HCT116 (cell line): ENCODE measurements around the gene FBXO5. TPM values are rescaled to one million over a fixed set of nuclear protein-coding genes. Genes with fewer than 3 reads are reported as not detected.
A peak's percentile ranks its signal among the peaks of the same experiment; 100 is the strongest.
"Not testable (repeated sequence)": the region's sequence is repeated elsewhere in the genome, so short reads cannot be mapped to it uniquely, and the experiment has no call there.

ENCODE experiments used
- ATAC-seq: fragments of 200-7000 bp; cut with Tn5 transposase; 2 replicates; pipeline ENCODE4 v1.9.1; 2020; ENCODE audit warnings: mild to moderate bottlenecking, moderate library complexity
- BruUV-seq: library from RNA; stranded (reverse); fragments of 400-500 nt; replicated peaks from 2 replicates; lab custom pipeline; 2021; lab: Mats Ljungman, UMichigan
- CTCF ChIA-PET: fragments of 300-600 bp; sonication (Branson Sonifier 250); formaldehyde crosslinking; loops from one replicate; lab custom pipeline; 2021; ENCODE audit warnings: antibody characterized with exemption; lab: Charles Lee
- POLR2A ChIA-PET: fragments of 300-600, 350-600 bp; sonication (Branson Sonifier 250); formaldehyde crosslinking; loops from one replicate; lab custom pipeline; 2021; ENCODE audit warnings: antibody characterized with exemption; lab: Charles Lee
- RAD21 ChIA-PET, 2 experiments: fragments of 300-600 bp; sonication (Branson Sonifier 250); formaldehyde crosslinking; loops; one replicate each; lab custom pipeline; 2023; ENCODE audit warnings: low total read pairs in 2 of 2; ENCODE audit not compliant: uncharacterized antibody in 2 of 2, unreplicated experiment in 2 of 2, low non-redundant PET in 1 of 2; lab: Charles Lee
- DNase-seq: peaks from one replicate; pipeline ENCODE4 v3.0.0-alpha.2; 2010; ENCODE audit warnings: low read depth, low spot score
- H2AFZ ChIP-seq: fragments of 200-600 bp; shearing (Covaris generic), sonication (generic); 2 replicates; pipeline ENCODE4 v1.6.1; 2017; ENCODE audit warnings: low read depth, mixed run types, mixed read lengths, antibody characterized with exemption, low read length; ENCODE audit not compliant: poor library complexity, severe bottlenecking
- H3K27ac ChIP-seq: 2 replicates; pipeline ENCODE4 v1.5.1; 2012; ENCODE audit warnings: low read depth, low read length
- H3K27me3 ChIP-seq: fragments of 200-600 bp; sonication (generic); 2 replicates; pipeline ENCODE4 v1.6.1; 2016; ENCODE audit warnings: mixed run types, low read length, mixed read lengths; ENCODE audit not compliant: insufficient read depth
- H3K36me3 ChIP-seq, 2 experiments: fragments of 200-500 bp in 1 of 2; fragments of 200-600 bp in 1 of 2; sonication (Bioruptor generic) in 1 of 2; sonication (generic) in 1 of 2; 2 replicates each; pipeline versions ENCODE4 v1.5.1 to v1.6.1; 2014 to 2016; ENCODE audit warnings: low read length in 2 of 2, inconsistent platforms in 1 of 2, mixed read lengths in 1 of 2, mixed run types in 1 of 2; ENCODE audit not compliant: insufficient read depth in 2 of 2, control insufficient read depth in 1 of 2
- H3K4me1 ChIP-seq, 2 experiments: fragments of 200-600 bp in 1 of 2; sonication (generic) in 1 of 2; 2 replicates each; pipeline versions ENCODE4 v1.5.1 to v1.6.1; 2012 to 2017; ENCODE audit warnings: low read length in 2 of 2, inconsistent platforms in 1 of 2, mild to moderate bottlenecking in 1 of 2, mixed read lengths in 1 of 2, mixed run types in 1 of 2, moderate library complexity in 1 of 2; ENCODE audit not compliant: insufficient read depth in 2 of 2, control insufficient read depth in 1 of 2
- H3K4me2 ChIP-seq: fragments of 200-600 bp; sonication (generic); 2 replicates; pipeline ENCODE4 v1.6.1; 2017; ENCODE audit warnings: mixed run types, low read length, mixed read lengths
- H3K4me3 ChIP-seq, 2 experiments: fragments of 200-600 bp in 1 of 2; sonication (generic) in 1 of 2; replicated peaks in 1 of 2; 2 replicates each; pipeline ENCODE4 v1.5.1; 2011 to 2016; ENCODE audit warnings: low read length in 2 of 2, control low read depth in 1 of 2, low read depth in 1 of 2, mild to moderate bottlenecking in 1 of 2, mixed read lengths in 1 of 2, mixed run types in 1 of 2
- H3K79me2 ChIP-seq: fragments of 200-600 bp; sonication (generic); 2 replicates; pipeline ENCODE4 v1.6.1; 2017; ENCODE audit warnings: mild to moderate bottlenecking, mixed run types, low read length, moderate library complexity, mixed read lengths; ENCODE audit not compliant: insufficient read depth
- H3K9ac ChIP-seq: fragments of 200-600 bp; sonication (generic); 2 replicates; pipeline ENCODE4 v1.6.1; 2016; ENCODE audit warnings: low read length, mixed read lengths
- H3K9me2 ChIP-seq: fragments of 200-600 bp; sonication (generic), shearing (Covaris generic); 2 replicates; pipeline ENCODE4 v1.6.1; 2017; ENCODE audit warnings: mixed run types, mild to moderate bottlenecking, moderate library complexity; ENCODE audit not compliant: insufficient read depth
- H3K9me3 ChIP-seq, 2 experiments: fragments of 200-500 bp in 1 of 2; fragments of 200-600 bp in 1 of 2; sonication (Bioruptor generic) in 1 of 2; sonication (generic) in 1 of 2; 2 replicates each; pipeline ENCODE4 v1.6.1; 2014 to 2017; ENCODE audit warnings: low read length in 2 of 2, mixed read lengths in 2 of 2, inconsistent platforms in 1 of 2, low read depth in 1 of 2, mild to moderate bottlenecking in 1 of 2, mixed run types in 1 of 2, moderate library complexity in 1 of 2; ENCODE audit not compliant: control insufficient read depth in 1 of 2, insufficient read depth in 1 of 2
- H4K20me1 ChIP-seq: fragments of 200-600 bp; sonication (generic), shearing (Covaris generic); 2 replicates; pipeline ENCODE4 v1.6.1; 2017; ENCODE audit warnings: mixed run types, mild to moderate bottlenecking, moderate library complexity; ENCODE audit not compliant: insufficient read depth
- CBX3 ChIP-seq: IDR thresholded peaks from 2 replicates; pipeline ENCODE4 v1.6.1; 2012; ENCODE audit warnings: low read depth
- CEBPB ChIP-seq: IDR thresholded peaks from 2 replicates; pipeline ENCODE4 v1.6.1; 2012; ENCODE audit warnings: low read depth
- CTCF ChIP-seq, 3 experiments: fragments of 200-600 bp in 1 of 3; sonication (generic) in 1 of 3; IDR thresholded peaks in 2 of 3; conservative IDR thresholded peaks in 1 of 3; 2 replicates each; pipeline ENCODE4 v1.5.1; 2012 to 2017; ENCODE audit warnings: low read depth in 2 of 3, low read length in 2 of 3, antibody characterized with exemption in 1 of 3, borderline replicate concordance in 1 of 3, control low read depth in 1 of 3, mild to moderate bottlenecking in 1 of 3, mixed read lengths in 1 of 3, mixed run types in 1 of 3, moderate library complexity in 1 of 3; ENCODE audit not compliant: insufficient read depth in 1 of 3
- EGR1 ChIP-seq: IDR thresholded peaks from 2 replicates; pipeline ENCODE4 v1.6.1; 2012; ENCODE audit warnings: low read depth
- ELF1 ChIP-seq: IDR thresholded peaks from 2 replicates; pipeline ENCODE4 v1.6.1; 2012; ENCODE audit warnings: low read depth, borderline replicate concordance
- EZH2 ChIP-seq: fragments of 200-600 bp; sonication (generic); IDR thresholded peaks from 2 replicates; pipeline ENCODE4 v1.6.1; 2017; ENCODE audit warnings: antibody characterized with exemption, mixed run types
- EZH2phosphoT487 ChIP-seq: fragments of 200-600 bp; IDR thresholded peaks from 2 replicates; pipeline ENCODE4 v1.6.1; 2018; ENCODE audit warnings: antibody characterized with exemption, borderline replicate concordance
- FOSL1 ChIP-seq: IDR thresholded peaks from 2 replicates; pipeline ENCODE4 v1.6.1; 2012; ENCODE audit warnings: low read depth
- RAD21 ChIP-seq: IDR thresholded peaks from 2 replicates; pipeline ENCODE4 v1.6.1; 2012; ENCODE audit warnings: low read depth, mild to moderate bottlenecking
- REST ChIP-seq: IDR thresholded peaks from 2 replicates; pipeline ENCODE4 v1.6.1; 2012; ENCODE audit warnings: low read depth
- SIN3A ChIP-seq: IDR thresholded peaks from 2 replicates; pipeline ENCODE4 v1.6.1; 2012; ENCODE audit warnings: low read depth
- SP1 ChIP-seq: IDR thresholded peaks from 2 replicates; pipeline ENCODE4 v1.6.1; 2012; ENCODE audit warnings: low read depth
- SRF ChIP-seq: IDR thresholded peaks from 2 replicates; pipeline ENCODE4 v1.6.1; 2012; ENCODE audit warnings: low read depth
- TCF7L2 ChIP-seq: IDR thresholded peaks from 2 replicates; pipeline ENCODE4 v1.7.0; 2011; ENCODE audit warnings: borderline replicate concordance, inconsistent platforms; ENCODE audit not compliant: insufficient read depth, insufficient read length; ENCODE audit errors: extremely low read depth
- YY1 ChIP-seq: IDR thresholded peaks from 2 replicates; pipeline ENCODE4 v1.6.1; 2011; ENCODE audit warnings: low read length, low read depth, moderate library complexity, mild to moderate bottlenecking; ENCODE audit not compliant: insufficient replicate concordance; ENCODE audit errors: extremely low read depth
- ZFX ChIP-seq: fragments of 450-650 bp; IDR thresholded peaks from 2 replicates; pipeline ENCODE4 v1.6.1; 2017
- ZNF274 ChIP-seq: fragments of 200-500 bp; sonication (Bioruptor generic); IDR thresholded peaks from 2 replicates; pipeline ENCODE4 v1.6.1; 2014; ENCODE audit warnings: mild to moderate bottlenecking, low read depth, low read length, inconsistent platforms
- intact Hi-C: fragments of 100-400 bp; cut with micrococcal nuclease; formaldehyde crosslinking; loops from 2 replicates; pipeline ENCODE4 v1.10.0; 2022
- total RNA-seq: library from RNA; stranded (reverse); gene quantifications from one replicate; pipeline ENCODE4 v1.2.1, GENCODE V29; 2021; ENCODE audit not compliant: unreplicated experiment

The FBXO5 gene
- total RNA-seq, 1 experiment from 2014 or later = 38.9 TPM

- no peak overlapping the region for H2AFZ ChIP-seq
- POLR2A ChIA-PET = interaction anchor here (0.7 kb wide), 1 partner anchor 192 kb away, joined by 3 read pairs; no protein-coding TSS in a partner anchor
- RAD21 ChIA-PET = no interaction called here
- peaks cover 11 to 27% of the 10 kb centered on the region in 2 experiments for H3K4me1 ChIP-seq
- H3K79me2 ChIP-seq = peaks cover 83% of the 10 kb centered on the region
- H3K9me3 ChIP-seq = no peaks in the 10 kb centered on the region
- H3K36me3 ChIP-seq = peaks cover 17 to 21% of the 10 kb centered on the region in 2 experiments
- no peak overlapping the region for H3K9ac ChIP-seq
- H3K9me2 ChIP-seq = no peaks in the 10 kb centered on the region
- BruUV-seq = no TSS peak
- TF ChIP-seq SP1 (no peak), ELF1 (no peak), ZNF274 (no peak), TCF7L2 (no peak), ZFX (no peak), FOSL1 (no peak), SRF (no peak), REST (no peak), YY1 (no peak), SIN3A (no peak), CEBPB (no peak), CBX3 (no peak), EZH2 (no peak), EGR1 (no peak), RAD21 (no peak), EZH2phosphoT487 (no peak), CTCF (IDR thresholded peaks at IDR 0.05 in 2 of 3, conservative IDR thresholded peaks at IDR 0.05 in 1 of 3; ENCODE audit: borderline replicate concordance in 1 of 3, insufficient read depth in 1 of 3, low read depth in 2 of 3, low read length in 2 of 3) (no peak)
- ATAC-seq (no peak), DNase-seq (no peak)
- H4K20me1 ChIP-seq = peaks cover 17% of the 10 kb centered on the region; the same call in 1 of the 2 replicates
- no peak overlapping the region for H3K27ac ChIP-seq
- H3K4me2 ChIP-seq = peak overlapping the region; percentile 91; the same call in 1 of the 2 replicates
- intact Hi-C loops = no loop called here
- H3K27me3 ChIP-seq = no peaks in the 10 kb centered on the region
- CTCF ChIA-PET = interaction anchor here (0.7 to 0.9 kb wide), 2 partner anchors 25 to 52 kb away, joined by 3 to 5 read pairs; no protein-coding TSS in a partner anchor
- no peak overlapping the region for H3K4me3 ChIP-seq
Observed at GRCh38 chr6:153000243-153000642, 17.4 kb upstream of the FBXO5 start.

- BruUV-seq = not testable (repeated sequence)
Observed at GRCh38 chr6:152999538-152999937, 16.7 kb upstream of the FBXO5 start.

More at GRCh38 chr6:152999538-152999937, 16.7 kb upstream of the FBXO5 start:
- H3K4me1 ChIP-seq = peaks cover 11 to 27% of the 10 kb centered on the region in 2 experiments
- H3K27me3 ChIP-seq, H3K9me2 ChIP-seq, H3K27ac ChIP-seq, H3K4me3 ChIP-seq, ATAC-seq, intact Hi-C loops, H3K9me3 ChIP-seq, H3K9ac ChIP-seq, RAD21 ChIA-PET, H2AFZ ChIP-seq, POLR2A ChIA-PET, CTCF ChIA-PET, DNase-seq: not testable (repeated sequence)
- peaks cover 90% of the 10 kb centered on the region for H3K79me2 ChIP-seq
- H3K4me2 ChIP-seq = 0 out of 2 replicates have a peak overlapping the region, but pooled peaks have one; percentile 14
- peaks cover 17% of the 10 kb centered on the region; the same call in 1 of the 2 replicates for H4K20me1 ChIP-seq
- H3K36me3 ChIP-seq = peaks cover 21% of the 10 kb centered on the region in 2 experiments
